Esophagus squamous epithelium (tissue), 4 donors: ENCODE data around the gene CLEC9A.

Experiments
- CTCF ChIP-seq, 6 experiments: fragments of 450-650 bp in 4 of 6; fragments of 200-600 bp in 2 of 6; sonication (generic) in 2 of 6; IDR thresholded peaks; one replicate each; pipeline ENCODE4 v1.5.1; 2016 to 2019; ENCODE audit warnings: antibody characterized with exemption in 6 of 6, mild to moderate bottlenecking in 4 of 6, moderate library complexity in 4 of 6
- POLR2A ChIP-seq, 4 donors: fragments of 450-650 bp; IDR thresholded peaks; one replicate each; pipeline ENCODE4 v1.6.1; 2017; ENCODE audit warnings: antibody characterized with exemption in 4 of 4, mild to moderate bottlenecking in 4 of 4, moderate library complexity in 3 of 4

- TF ChIP-seq CTCF (IDR thresholded peaks at IDR 0.05) (no peak), POLR2A (IDR thresholded peaks at IDR 0.05) (no peak)
These were observed 39.5 kb downstream of the CLEC9A start for GRCh38 chr12:10069976-10070375.
